MCF 10A (cell line): ENCODE results near the gene PARD3. TPM values are rescaled to one million over a fixed set of nuclear protein-coding genes. Genes with fewer than 3 reads are reported as not detected.

ENCODE experiments used
- BruUV-seq: library from RNA; stranded (reverse); fragments of 400-500 nt; replicated peaks from 2 replicates; lab custom pipeline; 2021; lab: Mats Ljungman, UMichigan
- CTCF ChIA-PET: fragments of 300-600 bp; sonication (Branson Sonifier 250); formaldehyde crosslinking; extraction: SDS; loops from one replicate; lab custom pipeline; 2021; ENCODE audit warnings: antibody characterized with exemption, inconsistent platforms; lab: Yijun Ruan, JAX
- POLR2A ChIA-PET: fragments of 300-600, 350-650 bp; sonication (Branson Sonifier 250); formaldehyde crosslinking; extraction: SDS; loops from one replicate; lab custom pipeline; 2020; ENCODE audit warnings: antibody characterized with exemption, inconsistent platforms; lab: Yijun Ruan, JAX
- DNase-seq: peaks from one replicate; pipeline ENCODE4 v3.0.0-alpha.2; 2018; ENCODE audit not compliant: unreplicated experiment
- H3K27ac Mint-ChIP-seq: one replicate; pipeline ENCODE4 v1.8.0; 2022; ENCODE audit warnings: mild to moderate bottlenecking, low read depth, mixed read lengths; ENCODE audit not compliant: unreplicated experiment
- H3K27me3 Mint-ChIP-seq: one replicate; pipeline ENCODE4 v1.8.0; 2022; ENCODE audit warnings: mixed read lengths; ENCODE audit not compliant: insufficient read depth, unreplicated experiment
- H3K36me3 Mint-ChIP-seq: one replicate; pipeline ENCODE4 v1.8.0; 2022; ENCODE audit warnings: mild to moderate bottlenecking, moderate library complexity, mixed read lengths; ENCODE audit not compliant: insufficient read depth, unreplicated experiment
- H3K4me1 Mint-ChIP-seq: one replicate; pipeline ENCODE4 v1.8.0; 2022; ENCODE audit warnings: mixed read lengths; ENCODE audit not compliant: insufficient read depth, unreplicated experiment
- H3K4me3 Mint-ChIP-seq: one replicate; pipeline ENCODE4 v1.8.0; 2022; ENCODE audit warnings: mild to moderate bottlenecking, moderate library complexity, mixed read lengths; ENCODE audit not compliant: unreplicated experiment
- H3K9me3 Mint-ChIP-seq: one replicate; pipeline ENCODE4 v1.8.0; 2022; ENCODE audit warnings: mixed read lengths; ENCODE audit not compliant: unreplicated experiment
- intact Hi-C: fragments of 100-400 bp; cut with micrococcal nuclease; formaldehyde crosslinking; loops from 2 replicates; pipeline ENCODE4 v1.14.1; 2022
- total RNA-seq: library from RNA; stranded (reverse); gene quantifications from 2 replicates; pipeline ENCODE4 v1.2.3, GENCODE V29; 2022
- TF ChIP-seq, protein P1 (sequence below): fragments of 200-600 bp; IDR thresholded peaks from one replicate; pipeline ENCODE4 v1.8.0; 2022; ENCODE audit warnings: antibody characterized with exemption, mild to moderate bottlenecking; ENCODE audit not compliant: unreplicated experiment

Gene PARD3
- total RNA-seq, 1 experiment from 2014 or later: 70.0 TPM

DNA sequence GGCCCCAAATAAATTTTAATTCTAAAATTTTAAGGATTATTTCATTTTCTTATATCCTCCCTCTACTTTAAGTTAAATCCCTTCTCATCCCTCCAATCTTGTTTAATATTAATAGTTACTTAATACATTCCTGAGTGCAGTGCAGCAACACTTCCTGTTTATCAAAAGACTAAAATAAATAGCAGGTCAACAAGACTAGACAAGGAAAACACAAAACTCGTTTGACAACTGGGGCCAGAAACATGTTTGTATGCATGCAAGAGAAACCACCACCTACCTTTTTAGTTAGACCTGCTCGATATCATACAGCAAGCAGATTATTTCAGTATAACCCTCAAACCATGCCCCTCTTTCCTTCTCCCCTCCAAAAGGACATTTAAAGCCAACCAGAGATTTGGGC is 95.8 kb downstream of the PARD3 start:
- peaks cover 6% of the 10 kb centered on the region for H3K36me3 Mint-ChIP-seq
- BruUV-seq: no TSS peak
- H3K4me1 Mint-ChIP-seq: peaks cover 28% of the 10 kb centered on the region
- no peak overlapping the region for H3K4me3 Mint-ChIP-seq
- ChIA-PET CTCF (no interaction called here), POLR2A (interaction anchor here (0.5 to 3.0 kb wide), 2 partner anchors 8 to 54 kb away, joined by 3 to 21 read pairs; no protein-coding TSS in a partner anchor)
- H3K27ac Mint-ChIP-seq: peak overlapping the region; percentile 55
- TF ChIP-seq, protein P1, sequence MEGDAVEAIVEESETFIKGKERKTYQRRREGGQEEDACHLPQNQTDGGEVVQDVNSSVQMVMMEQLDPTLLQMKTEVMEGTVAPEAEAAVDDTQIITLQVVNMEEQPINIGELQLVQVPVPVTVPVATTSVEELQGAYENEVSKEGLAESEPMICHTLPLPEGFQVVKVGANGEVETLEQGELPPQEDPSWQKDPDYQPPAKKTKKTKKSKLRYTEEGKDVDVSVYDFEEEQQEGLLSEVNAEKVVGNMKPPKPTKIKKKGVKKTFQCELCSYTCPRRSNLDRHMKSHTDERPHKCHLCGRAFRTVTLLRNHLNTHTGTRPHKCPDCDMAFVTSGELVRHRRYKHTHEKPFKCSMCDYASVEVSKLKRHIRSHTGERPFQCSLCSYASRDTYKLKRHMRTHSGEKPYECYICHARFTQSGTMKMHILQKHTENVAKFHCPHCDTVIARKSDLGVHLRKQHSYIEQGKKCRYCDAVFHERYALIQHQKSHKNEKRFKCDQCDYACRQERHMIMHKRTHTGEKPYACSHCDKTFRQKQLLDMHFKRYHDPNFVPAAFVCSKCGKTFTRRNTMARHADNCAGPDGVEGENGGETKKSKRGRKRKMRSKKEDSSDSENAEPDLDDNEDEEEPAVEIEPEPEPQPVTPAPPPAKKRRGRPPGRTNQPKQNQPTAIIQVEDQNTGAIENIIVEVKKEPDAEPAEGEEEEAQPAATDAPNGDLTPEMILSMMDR: no peak
- intact Hi-C loops: no loop called here
- no peaks in the 10 kb centered on the region for H3K27me3 Mint-ChIP-seq
- DNase-seq: no peak
- H3K9me3 Mint-ChIP-seq: no peaks in the 10 kb centered on the region

DNA sequence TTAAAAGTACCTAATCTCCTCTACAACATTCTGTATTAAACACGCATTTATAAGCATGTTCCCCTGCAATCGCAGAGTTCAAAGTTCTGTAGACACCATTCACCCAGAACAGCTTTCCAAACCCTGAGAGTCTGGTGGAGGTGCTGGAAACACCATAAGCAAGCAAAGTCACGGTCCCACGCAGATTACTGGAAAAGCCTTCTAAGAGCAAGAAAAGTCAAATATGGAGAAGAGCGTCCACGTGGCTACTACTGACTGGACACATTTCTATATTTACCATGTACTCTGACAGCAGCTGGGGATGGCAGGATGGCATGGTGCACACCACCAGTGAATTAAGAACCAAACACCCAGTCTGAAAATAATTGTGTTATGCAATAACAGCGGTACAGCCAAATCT is 97.7 kb downstream of the PARD3 start:
- no TSS peak for BruUV-seq
- H3K27me3 Mint-ChIP-seq: no peaks in the 10 kb centered on the region
- TF ChIP-seq, protein P1: no peak
- peaks cover 3% of the 10 kb centered on the region for H3K36me3 Mint-ChIP-seq
- CTCF ChIA-PET: no interaction called here
- no peak overlapping the region for H3K4me3 Mint-ChIP-seq
- no peaks in the 10 kb centered on the region for H3K9me3 Mint-ChIP-seq
- no peak for DNase-seq
- H3K4me1 Mint-ChIP-seq: peaks cover 19% of the 10 kb centered on the region
- intact Hi-C loops: no loop called here
- POLR2A ChIA-PET: no interaction called here
- H3K27ac Mint-ChIP-seq: no peak overlapping the region

DNA sequence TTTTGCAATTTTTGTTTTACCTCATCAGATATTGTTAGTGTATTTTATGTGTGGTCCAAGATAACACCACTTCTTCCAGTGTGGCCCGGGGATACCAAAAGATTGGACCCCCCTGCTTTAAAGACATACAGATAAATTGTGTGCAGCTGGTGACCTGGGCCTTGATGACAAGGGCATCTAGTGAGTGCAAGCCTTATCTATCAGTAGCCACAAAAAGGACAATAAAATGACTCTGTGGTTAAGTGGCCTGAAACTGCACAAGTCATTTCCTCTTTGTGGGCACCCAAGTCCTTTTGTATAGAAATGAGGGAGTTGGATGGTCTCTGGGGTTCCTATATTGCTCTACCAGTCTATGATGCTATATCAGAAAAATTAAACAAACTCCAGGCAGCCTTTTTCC is 98.1 kb downstream of the PARD3 start:
- TF ChIP-seq, protein P1: no peak
- BruUV-seq: no TSS peak
- Mint-ChIP-seq H3K36me3 (no peaks in the 10 kb centered on the region), H3K27ac (no peak overlapping the region), H3K4me3 (no peak overlapping the region), H3K4me1 (peaks cover 24% of the 10 kb centered on the region), H3K9me3 (no peaks in the 10 kb centered on the region), H3K27me3 (no peaks in the 10 kb centered on the region)
- CTCF ChIA-PET: no interaction called here
- DNase-seq: no peak
- intact Hi-C loops: no loop called here
- POLR2A ChIA-PET: no interaction called here

DNA sequence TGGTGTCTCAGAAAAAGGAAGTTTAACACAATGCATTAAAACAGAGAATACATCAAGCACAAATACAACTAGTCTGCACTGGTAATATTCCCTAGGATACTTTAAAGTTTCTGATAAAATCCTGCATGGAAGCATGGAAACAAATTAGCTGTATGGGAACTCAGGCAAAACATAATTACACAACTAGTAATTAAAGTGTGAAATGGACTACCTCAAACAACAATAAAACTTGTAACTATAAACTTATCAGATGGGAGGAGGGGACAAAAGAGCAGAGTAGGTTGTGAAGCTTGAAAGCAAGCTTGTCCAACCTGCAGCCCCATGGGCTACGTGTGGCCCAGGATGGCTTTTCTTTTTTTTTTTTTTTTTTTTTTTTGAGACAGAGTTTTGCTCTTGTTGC is 98.9 kb downstream of the PARD3 start:
- DNase-seq: no peak
- peak overlapping the region; percentile 41 for H3K27ac Mint-ChIP-seq
- BruUV-seq: no TSS peak
- H3K36me3 Mint-ChIP-seq: no peaks in the 10 kb centered on the region
- intact Hi-C loops: no loop called here
- ChIA-PET CTCF (interaction anchor here (0.7 kb wide), 1 partner anchor 10 kb away, joined by 7 read pairs; no protein-coding TSS in a partner anchor), POLR2A (no interaction called here)
- TF ChIP-seq, protein P1: no peak
- H3K9me3 Mint-ChIP-seq: no peaks in the 10 kb centered on the region
- H3K27me3 Mint-ChIP-seq: no peaks in the 10 kb centered on the region
- H3K4me3 Mint-ChIP-seq: no peak overlapping the region
- peaks cover 28% of the 10 kb centered on the region for H3K4me1 Mint-ChIP-seq
